Kidney glomerular epithelial cell (primary cell): ENCODE data around the gene TLK2.

Experiments used
- DNase-seq: peaks from one replicate; lab custom pipeline; 2025; lab: John Stamatoyannopoulos, UW

The TLK2 gene

DNA sequence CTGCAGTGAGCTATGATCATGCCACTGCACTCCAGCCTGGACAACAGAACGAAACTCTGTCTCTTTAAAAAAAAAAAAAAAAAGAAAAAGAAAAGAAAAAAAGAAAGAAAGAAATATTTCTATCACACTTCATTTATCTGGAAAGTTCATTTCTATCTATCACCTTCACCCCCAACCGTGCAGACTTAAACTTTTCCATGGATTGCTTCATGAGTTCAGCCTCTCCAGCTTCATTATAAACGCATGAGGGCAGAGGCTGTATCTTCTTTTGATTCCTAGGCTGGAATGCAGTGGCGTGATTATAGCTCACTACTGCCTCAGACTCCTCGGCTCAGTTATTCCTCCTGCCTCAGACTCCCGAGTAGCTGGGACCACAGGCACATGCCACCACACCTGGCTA, 177.0 kb downstream of the TLK2 start:
- DNase-seq, result no peak

DNA sequence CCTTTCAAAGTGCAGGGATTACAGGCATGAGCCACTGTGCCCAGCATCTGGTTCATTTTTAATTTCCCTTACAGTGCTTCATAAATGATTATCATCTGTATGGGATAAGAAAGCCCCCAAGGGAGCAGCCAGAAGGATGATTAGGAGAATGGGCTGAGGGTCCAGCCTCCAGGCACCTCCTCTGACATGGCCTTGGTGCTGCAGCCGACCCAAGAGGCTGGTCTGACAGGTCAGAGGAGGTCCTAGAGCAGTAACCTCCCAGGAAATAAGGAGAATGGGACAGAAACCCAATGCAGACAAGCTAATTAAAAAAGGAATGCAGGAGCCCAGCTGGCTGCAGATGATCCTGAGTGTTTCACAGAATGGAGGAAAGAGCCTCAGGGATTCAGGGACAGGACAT, 177.8 kb downstream of the TLK2 start:
- DNase-seq, result no peak

DNA sequence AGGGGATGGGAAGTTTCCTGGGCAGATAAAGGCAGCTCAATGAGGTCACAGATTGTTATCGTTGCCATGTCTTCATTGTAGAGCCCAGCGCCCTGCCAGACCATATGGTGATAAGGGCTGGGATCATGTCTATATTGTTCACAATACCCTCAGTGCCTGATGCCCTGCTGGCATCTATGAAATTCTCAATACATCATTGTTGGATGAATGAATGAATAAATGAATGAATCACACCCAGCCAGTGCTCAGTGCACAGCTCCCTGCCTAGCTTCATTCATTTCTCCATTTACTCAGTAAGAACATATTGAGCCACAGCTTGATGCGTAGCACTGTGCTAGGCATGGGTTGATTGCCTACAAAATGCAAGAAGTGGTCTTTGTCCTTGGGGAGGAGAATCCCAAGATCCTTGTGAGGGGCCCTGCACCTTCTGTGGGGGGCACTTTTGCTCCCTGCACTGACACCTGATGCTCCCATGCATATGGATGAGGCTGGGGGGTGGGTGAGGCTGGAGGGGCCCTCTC, 178.6 kb downstream of the TLK2 start:
- no peak for DNase-seq

DNA sequence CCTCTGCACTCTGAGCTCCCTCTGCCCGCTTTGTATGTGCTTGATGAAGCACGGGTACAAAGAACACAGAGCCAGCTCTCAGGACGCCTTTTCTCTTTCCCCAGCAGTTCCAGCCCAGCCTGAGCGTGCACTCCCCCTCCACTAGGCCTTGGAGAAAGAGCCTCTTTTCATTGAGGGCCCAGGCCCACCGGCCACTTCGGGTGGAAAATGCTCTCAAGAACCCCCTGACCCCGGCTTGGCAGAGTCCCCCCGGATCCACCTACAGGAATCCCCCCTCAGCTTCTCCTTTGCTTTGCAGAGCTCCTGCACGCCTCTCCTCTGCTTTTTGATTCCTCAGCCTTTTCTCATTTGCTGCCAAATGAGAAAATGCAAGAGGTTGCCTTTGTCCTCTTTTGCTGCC, 179.1 kb downstream of the TLK2 start:
- no peak for DNase-seq

DNA sequence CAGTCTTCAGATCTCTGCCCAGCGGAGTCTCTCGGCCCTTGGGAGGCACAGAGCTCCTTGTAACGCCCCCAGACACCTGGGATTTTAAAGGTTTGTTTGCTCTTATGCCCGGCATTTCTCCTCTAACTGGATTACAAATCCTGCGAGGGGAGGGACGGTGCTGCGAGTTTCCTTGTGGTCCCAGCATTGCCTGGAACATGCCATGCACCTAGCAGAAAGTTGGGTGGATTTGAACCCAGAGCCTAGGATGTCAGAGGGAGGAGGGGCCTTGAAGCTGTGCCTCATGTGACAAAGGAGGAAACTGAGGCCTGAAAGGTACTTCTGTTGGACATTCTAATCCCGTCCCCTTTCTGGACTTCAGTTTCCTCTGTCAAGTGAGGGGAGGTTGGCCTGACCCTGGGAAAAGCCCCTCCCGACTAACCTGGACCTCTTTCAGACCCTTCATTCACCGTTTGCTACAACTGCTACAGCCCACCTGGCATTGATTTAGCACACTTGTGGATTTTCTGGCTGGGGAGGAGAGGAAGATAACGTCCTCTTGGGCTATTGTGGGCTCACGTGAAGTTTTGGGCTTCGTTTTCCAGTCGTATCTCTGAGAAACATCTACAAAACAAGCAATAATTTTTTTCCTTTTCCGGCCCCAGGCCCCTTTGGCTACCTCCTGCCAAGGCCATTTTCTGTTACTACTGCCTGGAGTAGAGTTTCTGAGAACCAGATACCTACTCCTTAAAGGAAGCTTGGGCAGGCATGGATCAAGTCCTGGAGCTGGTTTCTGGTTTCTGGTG, 179.7 kb downstream of the TLK2 start:
- DNase-seq, result no peak

DNA sequence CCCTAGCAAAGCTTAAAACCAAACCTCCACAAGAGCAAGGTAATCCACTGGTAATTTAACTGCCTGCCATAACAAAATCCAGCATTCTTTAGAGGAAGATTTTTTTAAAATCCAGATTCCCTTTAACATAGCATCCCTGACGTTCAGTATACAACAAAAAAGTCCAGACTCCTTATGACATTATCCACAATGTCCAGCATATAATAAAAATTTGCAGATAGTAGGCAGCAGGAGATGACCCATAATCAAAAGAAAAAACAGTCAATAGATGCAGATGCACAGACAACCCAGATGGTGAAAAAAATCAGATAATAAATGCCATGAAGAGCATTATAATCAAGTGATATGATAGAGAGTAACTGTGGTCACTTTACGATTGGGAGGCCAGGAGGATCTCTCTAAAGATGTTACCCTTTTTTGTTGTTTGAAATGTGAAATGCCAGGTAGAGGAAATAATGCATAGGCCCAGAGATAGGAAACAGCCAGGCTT, 182.0 kb downstream of the TLK2 start:
- no peak for DNase-seq

DNA sequence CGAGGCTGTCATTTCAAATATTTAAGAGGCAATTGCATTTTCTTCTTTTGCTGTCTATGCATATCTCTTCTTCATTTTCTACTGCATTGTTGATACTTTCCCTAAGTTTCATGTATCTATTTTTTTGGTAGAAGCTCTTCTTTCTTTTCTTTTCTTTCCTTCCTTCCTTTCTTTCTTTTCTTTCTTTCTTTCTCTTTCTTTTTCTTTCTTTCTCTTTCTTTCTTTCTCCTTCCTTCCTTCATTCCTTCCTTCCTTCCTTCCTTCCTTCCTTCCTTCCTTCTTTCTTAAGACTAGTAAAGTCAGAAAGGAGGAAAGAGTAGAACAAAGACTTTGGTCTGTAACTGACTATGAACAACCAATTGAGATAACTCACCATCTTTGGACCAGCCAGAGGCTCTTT, 182.7 kb downstream of the TLK2 start:
- no peak for DNase-seq

DNA sequence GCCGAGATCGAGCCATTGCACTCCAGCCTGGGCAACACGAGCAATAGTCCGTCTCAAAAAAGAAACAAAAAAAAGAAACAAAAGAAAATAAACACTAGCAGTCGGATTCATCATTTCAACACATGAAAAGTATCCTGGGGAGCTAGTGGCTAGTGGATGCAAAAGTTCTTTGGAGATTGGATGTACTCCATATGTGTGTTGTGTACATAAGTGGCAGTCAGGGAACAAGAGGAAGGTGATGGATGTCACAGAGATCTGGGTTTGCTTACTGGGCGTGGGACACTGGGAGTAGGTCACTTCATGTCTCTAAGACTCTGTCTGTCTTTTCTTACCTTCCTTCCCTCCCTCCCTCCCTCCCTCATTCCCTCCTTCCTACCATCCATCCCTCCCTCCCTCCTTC, 184.2 kb downstream of the TLK2 start:
- no peak for DNase-seq
